Neural cell (in vitro differentiated cells): ENCODE results near the gene CTLA4. TPM values are rescaled to one million over a fixed set of nuclear protein-coding genes. Genes with fewer than 3 reads are reported as not detected.

ENCODE experiments used
- H2AFZ ChIP-seq: fragments of 200-600, 300-800 bp; sonication (generic), shearing (Covaris generic); 2 replicates; pipeline ENCODE4 v1.6.0; 2014; ENCODE audit warnings: low read depth, mild to moderate bottlenecking, antibody characterized with exemption, low read length, moderate library complexity
- H3F3A ChIP-seq: fragments of 200-600 bp; shearing (Covaris generic); 2 replicates; pipeline ENCODE4 v1.6.1; 2016; ENCODE audit warnings: mild to moderate bottlenecking, moderate library complexity, mixed read lengths, antibody characterized with exemption, low read length; ENCODE audit not compliant: insufficient read depth, poor library complexity, severe bottlenecking
- H3K27ac ChIP-seq: fragments of 200-600, 300-800 bp; sonication (generic), shearing (Covaris generic); 2 replicates; pipeline ENCODE4 v1.5.1; 2014; ENCODE audit warnings: mild to moderate bottlenecking, low read length, moderate library complexity
- H3K27me3 ChIP-seq: fragments of 300-800, 200-600 bp; sonication (generic), shearing (Covaris generic); 2 replicates; pipeline ENCODE4 v1.6.0; 2014; ENCODE audit warnings: mild to moderate bottlenecking, low read depth, low read length, moderate library complexity; ENCODE audit not compliant: insufficient read depth
- H3K36me3 ChIP-seq: fragments of 300-800, 200-600 bp; sonication (generic), shearing (Covaris generic); 2 replicates; pipeline ENCODE4 v1.5.1; 2014; ENCODE audit warnings: mild to moderate bottlenecking, antibody characterized with exemption, low read length, moderate library complexity; ENCODE audit not compliant: insufficient read depth
- H3K4me2 ChIP-seq: fragments of 300-800, 200-600 bp; sonication (generic), shearing (Covaris generic); 2 replicates; pipeline ENCODE4 v1.6.0; 2014; ENCODE audit warnings: mild to moderate bottlenecking, low read length
- H3K4me3 ChIP-seq: fragments of 300-800, 200-600 bp; sonication (generic), shearing (Covaris generic); 2 replicates; pipeline ENCODE4 v1.5.1; 2014; ENCODE audit warnings: mild to moderate bottlenecking, low read length, moderate library complexity
- H3K79me2 ChIP-seq: fragments of 200-600 bp; shearing (Covaris generic); replicated peaks from 2 replicates; pipeline ENCODE4 v1.6.0; 2014; ENCODE audit warnings: mild to moderate bottlenecking, low read length, moderate library complexity; ENCODE audit not compliant: insufficient read depth
- H3K9ac ChIP-seq: fragments of 300-800, 200-600 bp; sonication (generic), shearing (Covaris generic); 2 replicates; pipeline ENCODE4 v1.6.1; 2016; ENCODE audit warnings: mild to moderate bottlenecking, low read length, mixed read lengths
- H3K9me2 ChIP-seq: fragments of 200-600 bp; shearing (Covaris generic); 2 replicates; pipeline ENCODE4 v1.6.1; 2016; ENCODE audit warnings: mild to moderate bottlenecking, low read length, mixed read lengths; ENCODE audit not compliant: insufficient read depth
- H3K9me3 ChIP-seq: fragments of 200-600, 300-800 bp; sonication (generic), shearing (Covaris generic); 2 replicates; pipeline ENCODE4 v1.6.1; 2016; ENCODE audit warnings: mild to moderate bottlenecking, mixed run types, low read length, moderate library complexity, mixed read lengths
- H4K20me1 ChIP-seq: fragments of 200-600 bp; shearing (Covaris generic); 2 replicates; pipeline ENCODE4 v1.6.1; 2016; ENCODE audit warnings: mild to moderate bottlenecking, mixed run types; ENCODE audit not compliant: insufficient read depth
- EP300 ChIP-seq: fragments of 450-650 bp; conservative IDR thresholded peaks from 2 replicates; pipeline ENCODE4 v1.6.1; 2014; ENCODE audit warnings: antibody characterized with exemption, mild to moderate bottlenecking, moderate library complexity; ENCODE audit not compliant: poor library complexity, severe bottlenecking
- EZH2 ChIP-seq: fragments of 200-600, 300-800 bp; shearing (Covaris generic), sonication (generic); IDR thresholded peaks from 2 replicates; pipeline ENCODE4 v1.6.1; 2014; ENCODE audit warnings: antibody characterized with exemption, low read length, borderline replicate concordance, mild to moderate bottlenecking; ENCODE audit not compliant: insufficient read depth, poor library complexity, severe bottlenecking
- MXI1 ChIP-seq: fragments of 450-650 bp; conservative IDR thresholded peaks from 2 replicates; pipeline ENCODE4 v1.6.1; 2014; ENCODE audit warnings: antibody characterized with exemption, mild to moderate bottlenecking; ENCODE audit not compliant: poor library complexity, severe bottlenecking
- POLR2AphosphoS5 ChIP-seq: IDR thresholded peaks from 2 replicates; pipeline ENCODE4 v1.6.1; 2012
- RAD21 ChIP-seq: fragments of 450-650 bp; conservative IDR thresholded peaks from 2 replicates; pipeline ENCODE4 v1.6.1; 2014; ENCODE audit warnings: antibody characterized with exemption, mild to moderate bottlenecking, moderate library complexity
- REST ChIP-seq: IDR thresholded peaks from 2 replicates; pipeline ENCODE4 v1.6.1; 2012; ENCODE audit warnings: borderline replicate concordance
- SMC3 ChIP-seq: fragments of 450-650 bp; conservative IDR thresholded peaks from 2 replicates; pipeline ENCODE4 v1.6.1; 2014; ENCODE audit warnings: antibody characterized with exemption, mild to moderate bottlenecking, moderate library complexity; ENCODE audit not compliant: poor library complexity
- TAF1 ChIP-seq: IDR thresholded peaks from 2 replicates; pipeline ENCODE4 v1.6.1; 2012; ENCODE audit warnings: low read depth
- polyA plus RNA-seq: library from polyadenylated mRNA; depleted of rRNA; stranded (reverse); fragments of >200 nt; gene quantifications from 2 replicates; pipeline ENCODE4 v1.2.3, GENCODE V29; 2014
- TF ChIP-seq, protein P1 (sequence below): fragments of 450-650 bp; IDR thresholded peaks from 2 replicates; pipeline ENCODE4 v1.5.1; 2014; ENCODE audit warnings: antibody characterized with exemption, mild to moderate bottlenecking, moderate library complexity; ENCODE audit not compliant: poor library complexity, severe bottlenecking

Gene CTLA4
- polyA plus RNA-seq, 1 donor from 2014 or later, result not detected

GRCh38 chr2:203889542-203889941 lies 22.0 kb downstream of the CTLA4 start:
- Histone ChIP-seq H3K79me2 (no peaks in the 10 kb centered on the region), H3F3A (no peaks in the 10 kb centered on the region), H3K4me2 (no peak overlapping the region), H3K9me3 (no peaks in the 10 kb centered on the region), H3K36me3 (no peaks in the 10 kb centered on the region), H3K27ac (no peak overlapping the region), H3K9me2 (no peaks in the 10 kb centered on the region), H3K27me3 (no peaks in the 10 kb centered on the region), H3K4me3 (no peak overlapping the region), H3K9ac (no peak overlapping the region), H2AFZ (no peak overlapping the region), H4K20me1 (no peaks in the 10 kb centered on the region)
- no peak for TF ChIP-seq MXI1
- no peak for TF ChIP-seq SMC3
- no peak for TF ChIP-seq TAF1
- no peak for TF ChIP-seq EP300
- TF ChIP-seq POLR2AphosphoS5, result no peak
- TF ChIP-seq, protein P1, sequence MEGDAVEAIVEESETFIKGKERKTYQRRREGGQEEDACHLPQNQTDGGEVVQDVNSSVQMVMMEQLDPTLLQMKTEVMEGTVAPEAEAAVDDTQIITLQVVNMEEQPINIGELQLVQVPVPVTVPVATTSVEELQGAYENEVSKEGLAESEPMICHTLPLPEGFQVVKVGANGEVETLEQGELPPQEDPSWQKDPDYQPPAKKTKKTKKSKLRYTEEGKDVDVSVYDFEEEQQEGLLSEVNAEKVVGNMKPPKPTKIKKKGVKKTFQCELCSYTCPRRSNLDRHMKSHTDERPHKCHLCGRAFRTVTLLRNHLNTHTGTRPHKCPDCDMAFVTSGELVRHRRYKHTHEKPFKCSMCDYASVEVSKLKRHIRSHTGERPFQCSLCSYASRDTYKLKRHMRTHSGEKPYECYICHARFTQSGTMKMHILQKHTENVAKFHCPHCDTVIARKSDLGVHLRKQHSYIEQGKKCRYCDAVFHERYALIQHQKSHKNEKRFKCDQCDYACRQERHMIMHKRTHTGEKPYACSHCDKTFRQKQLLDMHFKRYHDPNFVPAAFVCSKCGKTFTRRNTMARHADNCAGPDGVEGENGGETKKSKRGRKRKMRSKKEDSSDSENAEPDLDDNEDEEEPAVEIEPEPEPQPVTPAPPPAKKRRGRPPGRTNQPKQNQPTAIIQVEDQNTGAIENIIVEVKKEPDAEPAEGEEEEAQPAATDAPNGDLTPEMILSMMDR, result no peak
- no peak for TF ChIP-seq REST

- no peaks in the 10 kb centered on the region for H3K36me3 ChIP-seq
- no peaks in the 10 kb centered on the region for H3K9me2 ChIP-seq
- no peak overlapping the region for H3K4me2 ChIP-seq
- no peaks in the 10 kb centered on the region for H3K9me3 ChIP-seq
- no peaks in the 10 kb centered on the region for H3F3A ChIP-seq
- no peak overlapping the region for H3K27ac ChIP-seq
- TF ChIP-seq MXI1, result no peak
- TF ChIP-seq, protein P1, result no peak
- no peak for TF ChIP-seq EZH2
- no peak for TF ChIP-seq REST
- no peak for TF ChIP-seq EP300
- no peak for TF ChIP-seq SMC3
- no peak for TF ChIP-seq POLR2AphosphoS5
- TF ChIP-seq RAD21, result no peak
- no peak for TF ChIP-seq TAF1
- H4K20me1 ChIP-seq, result no peaks in the 10 kb centered on the region
- no peak overlapping the region for H3K4me3 ChIP-seq
- no peaks in the 10 kb centered on the region for H3K79me2 ChIP-seq
- no peak overlapping the region for H2AFZ ChIP-seq
- H3K9ac ChIP-seq, result no peak overlapping the region
- H3K27me3 ChIP-seq, result no peaks in the 10 kb centered on the region
These were observed 22.4 kb downstream of the CTLA4 start for GRCh38 chr2:203889944-203890343.
